GM23248 (cell line): ENCODE results near the gene C1GALT1.

Experiments used
- EZH2 ChIP-seq: fragments of 200-600 bp; sonication (generic); IDR thresholded peaks from 2 replicates; pipeline ENCODE4 v1.6.1; 2018; ENCODE audit warnings: antibody characterized with exemption, mild to moderate bottlenecking; ENCODE audit not compliant: insufficient read depth, poor library complexity, severe bottlenecking
- EZH2phosphoT487 ChIP-seq: fragments of 200-600 bp; sonication (generic); IDR thresholded peaks from 2 replicates; pipeline ENCODE4 v1.6.1; 2018; ENCODE audit warnings: antibody characterized with exemption, moderate library complexity, mild to moderate bottlenecking, low read depth; ENCODE audit not compliant: insufficient read depth

DNA sequence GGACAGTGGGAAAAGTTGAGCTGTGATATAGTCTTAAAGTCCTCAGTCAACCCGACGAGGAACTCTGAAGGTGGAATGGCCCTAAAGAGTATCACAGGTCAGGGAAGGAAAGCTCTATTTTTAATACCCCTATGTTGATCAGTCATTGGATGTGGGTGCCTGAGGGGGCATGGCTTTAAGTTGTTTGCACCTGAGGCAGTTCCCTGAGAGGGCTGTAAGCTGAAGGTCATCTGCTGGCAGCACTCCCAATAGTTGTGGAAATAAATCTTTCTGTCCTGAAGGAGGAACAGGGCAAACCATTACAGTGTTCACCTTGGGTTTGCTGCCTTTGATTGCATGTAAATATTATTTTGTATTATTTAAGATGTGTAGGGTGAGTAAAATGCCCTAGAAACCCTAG lies 17.8 kb upstream of the C1GALT1 start:
- TF ChIP-seq EZH2 (no peak), EZH2phosphoT487 (no peak)
